IPS DF 6.9 (cell line): Measurements from ENCODE around the gene EED.

Experiments
- DNase-seq: peaks from one replicate; pipeline ENCODE4 v3.0.0-alpha.2; 2013; ENCODE audit warnings: low read depth, low spot score
- H3K27ac ChIP-seq: one replicate; pipeline ENCODE4 v1.5.1; 2013; ENCODE audit warnings: low read length, control low read depth
- H3K27me3 ChIP-seq: 2 replicates; pipeline ENCODE4 v1.6.1; 2013; ENCODE audit warnings: mild to moderate bottlenecking, low read length; ENCODE audit not compliant: control insufficient read depth, insufficient read depth
- H3K36me3 ChIP-seq: 2 replicates; pipeline ENCODE4 v1.6.1; 2013; ENCODE audit warnings: low read length; ENCODE audit not compliant: control insufficient read depth, insufficient read depth
- H3K4me1 ChIP-seq: 2 replicates; pipeline ENCODE4 v1.6.1; 2013; ENCODE audit warnings: low read length; ENCODE audit not compliant: control insufficient read depth, insufficient read depth
- H3K4me3 ChIP-seq: 2 replicates; pipeline ENCODE4 v1.5.1; 2013; ENCODE audit warnings: mild to moderate bottlenecking, low read length
- H3K9me3 ChIP-seq: 2 replicates; pipeline ENCODE4 v1.6.1; 2013; ENCODE audit warnings: low read length, inconsistent platforms; ENCODE audit not compliant: control insufficient read depth, insufficient read depth
- WGBS: extraction: QIAGEN DNeasy Blood & Tissue Kit; methylation state at CpG from one replicate; pipeline ENCODE4 v1.1.7; 2013; ENCODE audit warnings: mixed read lengths, missing lambda C conversion rate; ENCODE audit not compliant: insufficient read length, insufficient coverage; 5-methylcytosine and 5-hydroxymethylcytosine counted together

EED gene

DNA sequence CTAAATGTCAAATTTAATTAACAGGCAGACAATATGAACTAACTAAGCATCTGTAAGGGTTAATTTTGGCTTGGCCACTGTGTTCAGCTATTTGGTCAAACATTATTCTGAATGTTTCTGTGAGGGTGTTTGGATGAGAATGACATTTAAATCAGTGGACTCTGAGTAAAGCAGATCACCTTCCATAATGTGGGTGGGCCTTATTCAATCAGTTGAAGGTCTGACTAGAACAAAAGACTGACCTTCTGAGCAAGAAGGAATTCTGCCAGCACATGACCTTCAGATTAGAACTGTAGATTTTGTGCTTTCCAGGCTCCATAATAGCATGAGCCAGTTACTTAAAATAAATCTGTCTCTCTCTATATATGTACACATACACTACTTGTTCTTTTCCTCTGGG is 12.0 kb upstream of the EED start:
- Histone ChIP-seq H3K27ac (no peak overlapping the region), H3K4me3 (no peak overlapping the region), H3K9me3 (no peaks in the 10 kb centered on the region), H3K36me3 (no peaks in the 10 kb centered on the region), H3K27me3 (no peaks in the 10 kb centered on the region), H3K4me1 (no peaks in the 10 kb centered on the region)
- no peak for DNase-seq

DNA sequence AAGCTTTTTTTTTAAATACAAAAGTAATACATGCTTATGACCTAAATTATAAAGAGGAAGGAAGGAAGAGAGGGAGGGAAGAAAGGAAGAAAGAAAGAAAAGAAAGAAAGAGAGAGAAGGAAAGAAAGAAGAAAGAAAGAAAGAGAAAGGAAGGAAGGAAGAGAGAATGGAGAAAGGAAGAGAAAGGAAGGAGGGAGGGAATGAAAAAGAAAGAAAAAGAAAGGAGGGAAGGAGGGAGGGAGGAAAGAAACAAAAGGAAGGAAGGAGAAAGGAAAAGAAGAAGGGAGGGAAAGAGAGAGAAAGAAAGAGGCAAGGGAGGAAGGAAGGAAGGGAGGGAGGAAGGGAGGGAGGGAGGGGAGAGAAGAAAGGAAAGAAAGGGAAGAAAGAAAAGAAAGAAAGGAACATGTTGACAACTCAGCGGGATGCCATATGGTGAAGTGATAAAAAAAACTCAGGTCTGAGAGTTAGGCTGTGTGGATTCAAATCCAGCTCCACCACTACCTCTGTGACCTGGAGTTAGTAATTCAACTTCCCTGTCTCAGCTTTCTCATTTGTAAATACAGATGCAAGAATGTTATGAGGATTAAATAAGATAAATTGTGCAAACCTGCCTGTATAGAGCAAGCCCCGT is 9.6 kb upstream of the EED start:
- WGBS, result no CpG with 5 or more reads among the region's 2 CpGs
- Histone ChIP-seq H3K4me3 (no peak overlapping the region), H3K4me1 (no peaks in the 10 kb centered on the region), H3K27me3 (no peaks in the 10 kb centered on the region), H3K9me3 (no peaks in the 10 kb centered on the region), H3K27ac (no peak overlapping the region), H3K36me3 (no peaks in the 10 kb centered on the region)
- DNase-seq, result no peak

DNA sequence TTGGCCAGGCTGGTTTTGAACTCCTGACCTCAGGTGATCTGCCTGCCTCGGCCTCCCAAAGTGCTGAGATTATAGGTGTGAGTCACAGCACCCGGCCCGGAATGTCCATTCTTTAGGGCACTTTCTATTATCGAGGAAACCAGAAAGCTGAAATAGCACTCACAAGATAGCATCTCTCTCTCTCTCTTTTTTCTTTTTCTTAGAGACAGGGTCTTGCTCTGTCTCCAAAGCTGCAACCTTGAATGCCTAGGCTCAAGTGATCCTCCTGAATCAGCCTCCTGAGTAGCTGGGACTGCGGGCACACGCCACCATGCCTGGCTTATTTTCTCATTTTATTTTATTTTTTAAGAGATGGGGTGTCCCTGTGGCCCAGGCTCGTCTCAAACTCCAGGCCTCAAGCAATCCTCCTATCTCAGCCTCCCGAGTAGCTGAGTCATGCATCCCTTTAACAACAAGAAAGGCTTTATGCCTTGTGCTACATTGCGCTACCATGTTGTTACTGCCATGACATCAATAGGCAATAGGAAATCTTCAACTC is 7.2 kb upstream of the EED start:
- H3K9me3 ChIP-seq, result no peaks in the 10 kb centered on the region
- H3K27ac ChIP-seq, result no peak overlapping the region
- H3K27me3 ChIP-seq, result no peaks in the 10 kb centered on the region
- no CpG with 5 or more reads among the region's 9 CpGs for WGBS
- no peaks in the 10 kb centered on the region for H3K4me1 ChIP-seq
- H3K4me3 ChIP-seq, result no peak overlapping the region
- DNase-seq, result no peak
- no peaks in the 10 kb centered on the region for H3K36me3 ChIP-seq

GRCh38 chr11:86240164-86240563 is 4.4 kb upstream of the EED start:
- H3K9me3 ChIP-seq, result no peaks in the 10 kb centered on the region
- H3K4me3 ChIP-seq, result no peak overlapping the region
- no peak overlapping the region for H3K27ac ChIP-seq
- no CpG with 5 or more reads among the region's 4 CpGs for WGBS
- H3K27me3 ChIP-seq, result no peaks in the 10 kb centered on the region
- H3K4me1 ChIP-seq, result no peaks in the 10 kb centered on the region
- DNase-seq, result no peak
- H3K36me3 ChIP-seq, result no peaks in the 10 kb centered on the region

- no CpG with 5 or more reads among the region's 4 CpGs for WGBS
- no peak for DNase-seq
- no peak overlapping the region for H3K4me3 ChIP-seq
- H3K27ac ChIP-seq, result no peak overlapping the region
- no peaks in the 10 kb centered on the region for H3K4me1 ChIP-seq
- H3K27me3 ChIP-seq, result no peaks in the 10 kb centered on the region
- H3K36me3 ChIP-seq, result no peaks in the 10 kb centered on the region
- no peaks in the 10 kb centered on the region for H3K9me3 ChIP-seq
Measured at GRCh38 chr11:86241956-86242535, 2.5 kb upstream of the EED start.

DNA sequence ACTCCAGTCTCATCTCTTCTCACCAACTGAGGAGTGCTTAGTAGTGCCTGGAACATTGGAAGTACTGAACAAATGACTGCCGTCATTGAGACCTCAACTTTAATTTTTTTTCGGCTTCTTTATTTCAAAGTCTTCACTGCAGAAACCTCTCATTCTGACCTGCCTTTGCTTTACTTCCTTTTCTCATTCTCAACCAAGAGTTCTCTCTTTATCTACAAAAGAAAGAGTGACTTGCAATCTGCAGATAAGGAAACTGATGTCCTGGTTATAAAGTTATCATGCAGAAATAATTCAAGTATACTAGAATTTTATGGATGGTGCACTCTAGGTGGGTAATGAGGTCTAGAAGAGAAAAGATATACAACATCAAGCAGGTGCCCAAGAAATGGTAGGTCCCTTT is 1.2 kb upstream of the EED start:
- WGBS, result no CpG with 5 or more reads among the region's 2 CpGs
- H3K36me3 ChIP-seq, result no peaks in the 10 kb centered on the region
- no peak overlapping the region for H3K4me3 ChIP-seq
- no peaks in the 10 kb centered on the region for H3K9me3 ChIP-seq
- no peak overlapping the region for H3K27ac ChIP-seq
- no peak for DNase-seq
- H3K27me3 ChIP-seq, result no peaks in the 10 kb centered on the region
- H3K4me1 ChIP-seq, result peaks cover 2% of the 10 kb centered on the region; the same call in 1 of the 2 replicates

GRCh38 chr11:86244063-86244521 is 461 bp upstream of the EED start:
- H3K27ac ChIP-seq, result no peak overlapping the region
- H3K9me3 ChIP-seq, result no peaks in the 10 kb centered on the region
- no CpG with 5 or more reads among the region's 18 CpGs for WGBS
- no peaks in the 10 kb centered on the region for H3K36me3 ChIP-seq
- no peak for DNase-seq
- no peaks in the 10 kb centered on the region for H3K27me3 ChIP-seq
- H3K4me3 ChIP-seq, result peak overlapping the region; percentile 94; the same call in 1 of the 2 replicates
- peaks cover 2% of the 10 kb centered on the region; the same call in 1 of the 2 replicates for H3K4me1 ChIP-seq

GRCh38 chr11:86245369-86246292 is 1.1 kb downstream of the EED start:
- Histone ChIP-seq H3K27ac (no peak overlapping the region), H3K36me3 (no peaks in the 10 kb centered on the region), H3K4me3 (peak overlapping the region; percentile 100), H3K9me3 (no peaks in the 10 kb centered on the region), H3K27me3 (no peaks in the 10 kb centered on the region), H3K4me1 (peaks cover 2% of the 10 kb centered on the region; the same call in 1 of the 2 replicates)
- no CpG with 5 or more reads among the region's 38 CpGs for WGBS
- DNase-seq, result no peak

- no CpG with 5 or more reads among the region's 5 CpGs for WGBS
- Histone ChIP-seq H3K9me3 (no peaks in the 10 kb centered on the region), H3K27me3 (no peaks in the 10 kb centered on the region), H3K4me1 (peaks cover 2% of the 10 kb centered on the region; the same call in 1 of the 2 replicates), H3K27ac (no peak overlapping the region), H3K36me3 (no peaks in the 10 kb centered on the region), H3K4me3 (no peak overlapping the region; the same call in 1 of the 2 replicates)
- no peak for DNase-seq
Measured at GRCh38 chr11:86246293-86246675, 1.7 kb downstream of the EED start.

GRCh38 chr11:86247608-86248007 is 3.1 kb downstream of the EED start:
- Histone ChIP-seq H3K4me1 (peaks cover 2% of the 10 kb centered on the region; the same call in 1 of the 2 replicates), H3K36me3 (no peaks in the 10 kb centered on the region), H3K27me3 (no peaks in the 10 kb centered on the region), H3K4me3 (no peak overlapping the region), H3K9me3 (no peaks in the 10 kb centered on the region), H3K27ac (no peak overlapping the region)
- no peak for DNase-seq
- WGBS, result no CpG with 5 or more reads among the region's 1 CpG
